ENCODE data around the gene TRPM4. TPM values are rescaled to one million over a fixed set of nuclear protein-coding genes. Genes with fewer than 3 reads are reported as not detected.
A peak's percentile ranks its signal among the peaks of the same experiment; 100 is the strongest.

Gene TRPM4
- total and polyA plus RNA-seq, 2 of the 13 experiments (the other 11 are each of a cell fraction or from before 2014, with no cell fraction given): 1.9 to 4.3 TPM

DNA sequence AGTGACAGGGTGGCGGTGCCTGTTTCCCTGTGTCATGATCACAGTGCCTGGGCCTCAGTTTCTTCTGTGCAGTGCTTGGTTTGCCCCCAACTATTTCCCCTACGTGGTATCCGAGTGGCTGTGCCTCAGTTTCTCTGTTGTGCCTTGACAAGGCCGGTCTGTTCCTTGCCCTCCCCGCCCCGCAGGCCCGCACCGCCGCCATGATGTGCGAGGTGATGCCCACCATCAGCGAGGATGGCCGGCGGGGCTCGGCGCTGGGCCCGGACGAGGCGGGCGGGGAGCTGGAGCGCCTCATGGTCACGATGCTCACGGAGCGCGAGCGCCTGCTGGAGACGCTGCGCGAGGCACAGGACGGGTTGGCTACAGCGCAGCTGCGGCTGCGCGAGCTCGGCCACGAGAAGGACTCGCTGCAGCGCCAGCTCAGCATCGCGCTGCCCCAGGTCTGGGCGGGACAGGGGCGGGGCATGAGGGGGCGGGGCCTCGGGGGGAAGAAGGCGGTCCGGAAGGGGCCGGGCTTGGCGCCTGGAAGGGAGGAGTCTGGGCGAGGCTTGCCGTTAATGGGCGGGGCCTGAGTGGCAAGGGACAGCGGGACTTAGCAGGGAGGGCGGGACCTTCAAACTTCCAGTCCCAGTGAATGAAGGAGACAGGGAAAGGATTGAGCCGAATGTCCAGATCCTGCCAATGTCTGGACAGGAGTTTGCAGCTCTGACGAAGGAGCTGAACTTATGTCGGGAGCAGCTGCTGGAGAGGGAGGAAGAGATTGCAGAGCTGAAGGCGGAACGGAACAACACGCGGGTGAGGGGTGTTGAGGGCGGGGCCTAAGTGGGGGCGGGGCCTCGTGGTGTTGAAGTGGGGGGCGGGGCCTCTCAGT, 29.7 kb upstream of the TRPM4 start (continued):
- TF ChIP-seq, protein P1, sequence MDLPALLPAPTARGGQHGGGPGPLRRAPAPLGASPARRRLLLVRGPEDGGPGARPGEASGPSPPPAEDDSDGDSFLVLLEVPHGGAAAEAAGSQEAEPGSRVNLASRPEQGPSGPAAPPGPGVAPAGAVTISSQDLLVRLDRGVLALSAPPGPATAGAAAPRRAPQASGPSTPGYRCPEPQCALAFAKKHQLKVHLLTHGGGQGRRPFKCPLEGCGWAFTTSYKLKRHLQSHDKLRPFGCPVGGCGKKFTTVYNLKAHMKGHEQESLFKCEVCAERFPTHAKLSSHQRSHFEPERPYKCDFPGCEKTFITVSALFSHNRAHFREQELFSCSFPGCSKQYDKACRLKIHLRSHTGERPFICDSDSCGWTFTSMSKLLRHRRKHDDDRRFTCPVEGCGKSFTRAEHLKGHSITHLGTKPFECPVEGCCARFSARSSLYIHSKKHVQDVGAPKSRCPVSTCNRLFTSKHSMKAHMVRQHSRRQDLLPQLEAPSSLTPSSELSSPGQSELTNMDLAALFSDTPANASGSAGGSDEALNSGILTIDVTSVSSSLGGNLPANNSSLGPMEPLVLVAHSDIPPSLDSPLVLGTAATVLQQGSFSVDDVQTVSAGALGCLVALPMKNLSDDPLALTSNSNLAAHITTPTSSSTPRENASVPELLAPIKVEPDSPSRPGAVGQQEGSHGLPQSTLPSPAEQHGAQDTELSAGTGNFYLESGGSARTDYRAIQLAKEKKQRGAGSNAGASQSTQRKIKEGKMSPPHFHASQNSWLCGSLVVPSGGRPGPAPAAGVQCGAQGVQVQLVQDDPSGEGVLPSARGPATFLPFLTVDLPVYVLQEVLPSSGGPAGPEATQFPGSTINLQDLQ (CRISPR knock-in tag; IDR thresholded peaks at IDR 0.05): peak; percentile 85; the same call in 1 of the 2 replicates
- TF ChIP-seq, protein P2, sequence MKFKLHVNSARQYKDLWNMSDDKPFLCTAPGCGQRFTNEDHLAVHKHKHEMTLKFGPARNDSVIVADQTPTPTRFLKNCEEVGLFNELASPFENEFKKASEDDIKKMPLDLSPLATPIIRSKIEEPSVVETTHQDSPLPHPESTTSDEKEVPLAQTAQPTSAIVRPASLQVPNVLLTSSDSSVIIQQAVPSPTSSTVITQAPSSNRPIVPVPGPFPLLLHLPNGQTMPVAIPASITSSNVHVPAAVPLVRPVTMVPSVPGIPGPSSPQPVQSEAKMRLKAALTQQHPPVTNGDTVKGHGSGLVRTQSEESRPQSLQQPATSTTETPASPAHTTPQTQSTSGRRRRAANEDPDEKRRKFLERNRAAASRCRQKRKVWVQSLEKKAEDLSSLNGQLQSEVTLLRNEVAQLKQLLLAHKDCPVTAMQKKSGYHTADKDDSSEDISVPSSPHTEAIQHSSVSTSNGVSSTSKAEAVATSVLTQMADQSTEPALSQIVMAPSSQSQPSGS (CRISPR knock-in tag; IDR thresholded peaks at IDR 0.05): peak; percentile 82
- TF ChIP-seq, protein P3, sequence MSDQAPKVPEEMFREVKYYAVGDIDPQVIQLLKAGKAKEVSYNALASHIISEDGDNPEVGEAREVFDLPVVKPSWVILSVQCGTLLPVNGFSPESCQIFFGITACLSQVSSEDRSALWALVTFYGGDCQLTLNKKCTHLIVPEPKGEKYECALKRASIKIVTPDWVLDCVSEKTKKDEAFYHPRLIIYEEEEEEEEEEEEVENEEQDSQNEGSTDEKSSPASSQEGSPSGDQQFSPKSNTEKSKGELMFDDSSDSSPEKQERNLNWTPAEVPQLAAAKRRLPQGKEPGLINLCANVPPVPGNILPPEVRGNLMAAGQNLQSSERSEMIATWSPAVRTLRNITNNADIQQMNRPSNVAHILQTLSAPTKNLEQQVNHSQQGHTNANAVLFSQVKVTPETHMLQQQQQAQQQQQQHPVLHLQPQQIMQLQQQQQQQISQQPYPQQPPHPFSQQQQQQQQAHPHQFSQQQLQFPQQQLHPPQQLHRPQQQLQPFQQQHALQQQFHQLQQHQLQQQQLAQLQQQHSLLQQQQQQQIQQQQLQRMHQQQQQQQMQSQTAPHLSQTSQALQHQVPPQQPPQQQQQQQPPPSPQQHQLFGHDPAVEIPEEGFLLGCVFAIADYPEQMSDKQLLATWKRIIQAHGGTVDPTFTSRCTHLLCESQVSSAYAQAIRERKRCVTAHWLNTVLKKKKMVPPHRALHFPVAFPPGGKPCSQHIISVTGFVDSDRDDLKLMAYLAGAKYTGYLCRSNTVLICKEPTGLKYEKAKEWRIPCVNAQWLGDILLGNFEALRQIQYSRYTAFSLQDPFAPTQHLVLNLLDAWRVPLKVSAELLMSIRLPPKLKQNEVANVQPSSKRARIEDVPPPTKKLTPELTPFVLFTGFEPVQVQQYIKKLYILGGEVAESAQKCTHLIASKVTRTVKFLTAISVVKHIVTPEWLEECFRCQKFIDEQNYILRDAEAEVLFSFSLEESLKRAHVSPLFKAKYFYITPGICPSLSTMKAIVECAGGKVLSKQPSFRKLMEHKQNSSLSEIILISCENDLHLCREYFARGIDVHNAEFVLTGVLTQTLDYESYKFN (CRISPR knock-in tag; conservative IDR thresholded peaks at IDR 0.05): peak; percentile 50; the same call in 1 of the 2 replicates
- TF ChIP-seq PRMT3 (CRISPR knock-in tag; IDR thresholded peaks at IDR 0.05; ENCODE audit: borderline replicate concordance, low read depth) (peak; percentile 93; the same call in 1 of the 2 replicates), IRX3 (CRISPR knock-in tag; IDR thresholded peaks at IDR 0.05; ENCODE audit: borderline replicate concordance, low read depth) (peak; percentile 100), ZNF12 (CRISPR knock-in tag; IDR thresholded peaks at IDR 0.05) (peak; percentile 77; the same call in 1 of the 2 replicates), NFKBIZ (CRISPR knock-in tag; IDR thresholded peaks at IDR 0.05) (peak; percentile 87), MEF2D (CRISPR knock-in tag; IDR thresholded peaks at IDR 0.05) (peak; percentile 68), EZH2 (conservative IDR thresholded peaks at IDR 0.05; ENCODE audit: low read depth, low read length) (no peak), RFX1 (IDR thresholded peaks at IDR 0.05) (no peak)
- TF ChIP-seq, protein P4, sequence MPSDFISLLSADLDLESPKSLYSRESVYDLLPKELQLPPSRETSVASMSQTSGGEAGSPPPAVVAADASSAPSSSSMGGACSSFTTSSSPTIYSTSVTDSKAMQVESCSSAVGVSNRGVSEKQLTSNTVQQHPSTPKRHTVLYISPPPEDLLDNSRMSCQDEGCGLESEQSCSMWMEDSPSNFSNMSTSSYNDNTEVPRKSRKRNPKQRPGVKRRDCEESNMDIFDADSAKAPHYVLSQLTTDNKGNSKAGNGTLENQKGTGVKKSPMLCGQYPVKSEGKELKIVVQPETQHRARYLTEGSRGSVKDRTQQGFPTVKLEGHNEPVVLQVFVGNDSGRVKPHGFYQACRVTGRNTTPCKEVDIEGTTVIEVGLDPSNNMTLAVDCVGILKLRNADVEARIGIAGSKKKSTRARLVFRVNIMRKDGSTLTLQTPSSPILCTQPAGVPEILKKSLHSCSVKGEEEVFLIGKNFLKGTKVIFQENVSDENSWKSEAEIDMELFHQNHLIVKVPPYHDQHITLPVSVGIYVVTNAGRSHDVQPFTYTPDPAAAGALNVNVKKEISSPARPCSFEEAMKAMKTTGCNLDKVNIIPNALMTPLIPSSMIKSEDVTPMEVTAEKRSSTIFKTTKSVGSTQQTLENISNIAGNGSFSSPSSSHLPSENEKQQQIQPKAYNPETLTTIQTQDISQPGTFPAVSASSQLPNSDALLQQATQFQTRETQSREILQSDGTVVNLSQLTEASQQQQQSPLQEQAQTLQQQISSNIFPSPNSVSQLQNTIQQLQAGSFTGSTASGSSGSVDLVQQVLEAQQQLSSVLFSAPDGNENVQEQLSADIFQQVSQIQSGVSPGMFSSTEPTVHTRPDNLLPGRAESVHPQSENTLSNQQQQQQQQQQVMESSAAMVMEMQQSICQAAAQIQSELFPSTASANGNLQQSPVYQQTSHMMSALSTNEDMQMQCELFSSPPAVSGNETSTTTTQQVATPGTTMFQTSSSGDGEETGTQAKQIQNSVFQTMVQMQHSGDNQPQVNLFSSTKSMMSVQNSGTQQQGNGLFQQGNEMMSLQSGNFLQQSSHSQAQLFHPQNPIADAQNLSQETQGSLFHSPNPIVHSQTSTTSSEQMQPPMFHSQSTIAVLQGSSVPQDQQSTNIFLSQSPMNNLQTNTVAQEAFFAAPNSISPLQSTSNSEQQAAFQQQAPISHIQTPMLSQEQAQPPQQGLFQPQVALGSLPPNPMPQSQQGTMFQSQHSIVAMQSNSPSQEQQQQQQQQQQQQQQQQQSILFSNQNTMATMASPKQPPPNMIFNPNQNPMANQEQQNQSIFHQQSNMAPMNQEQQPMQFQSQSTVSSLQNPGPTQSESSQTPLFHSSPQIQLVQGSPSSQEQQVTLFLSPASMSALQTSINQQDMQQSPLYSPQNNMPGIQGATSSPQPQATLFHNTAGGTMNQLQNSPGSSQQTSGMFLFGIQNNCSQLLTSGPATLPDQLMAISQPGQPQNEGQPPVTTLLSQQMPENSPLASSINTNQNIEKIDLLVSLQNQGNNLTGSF (CRISPR knock-in tag; IDR thresholded peaks at IDR 0.05): peak; percentile 99
- TF ChIP-seq, protein P5, sequence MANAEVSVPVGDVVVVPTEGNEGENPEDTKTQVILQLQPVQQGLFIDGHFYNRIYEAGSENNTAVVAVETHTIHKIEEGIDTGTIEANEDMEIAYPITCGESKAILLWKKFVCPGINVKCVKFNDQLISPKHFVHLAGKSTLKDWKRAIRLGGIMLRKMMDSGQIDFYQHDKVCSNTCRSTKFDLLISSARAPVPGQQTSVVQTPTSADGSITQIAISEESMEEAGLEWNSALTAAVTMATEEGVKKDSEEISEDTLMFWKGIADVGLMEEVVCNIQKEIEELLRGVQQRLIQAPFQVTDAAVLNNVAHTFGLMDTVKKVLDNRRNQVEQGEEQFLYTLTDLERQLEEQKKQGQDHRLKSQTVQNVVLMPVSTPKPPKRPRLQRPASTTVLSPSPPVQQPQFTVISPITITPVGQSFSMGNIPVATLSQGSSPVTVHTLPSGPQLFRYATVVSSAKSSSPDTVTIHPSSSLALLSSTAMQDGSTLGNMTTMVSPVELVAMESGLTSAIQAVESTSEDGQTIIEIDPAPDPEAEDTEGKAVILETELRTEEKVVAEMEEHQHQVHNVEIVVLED (CRISPR knock-in tag; IDR thresholded peaks at IDR 0.05; ENCODE audit: borderline replicate concordance): peak; percentile 72

Measured in HepG2 (cell line).